GM15510 (cell line): ENCODE data around the gene LCN9.

Experiments used
- POLR2A ChIP-seq: IDR thresholded peaks from 3 replicates; pipeline ENCODE4 v1.6.1; 2011; ENCODE audit warnings: borderline replicate concordance; ENCODE audit not compliant: insufficient read length; ENCODE audit errors: extremely low read depth

LCN9 gene, protein sequence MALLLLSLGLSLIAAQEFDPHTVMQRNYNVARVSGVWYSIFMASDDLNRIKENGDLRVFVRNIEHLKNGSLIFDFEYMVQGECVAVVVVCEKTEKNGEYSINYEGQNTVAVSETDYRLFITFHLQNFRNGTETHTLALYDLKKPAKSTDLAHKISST

DNA sequence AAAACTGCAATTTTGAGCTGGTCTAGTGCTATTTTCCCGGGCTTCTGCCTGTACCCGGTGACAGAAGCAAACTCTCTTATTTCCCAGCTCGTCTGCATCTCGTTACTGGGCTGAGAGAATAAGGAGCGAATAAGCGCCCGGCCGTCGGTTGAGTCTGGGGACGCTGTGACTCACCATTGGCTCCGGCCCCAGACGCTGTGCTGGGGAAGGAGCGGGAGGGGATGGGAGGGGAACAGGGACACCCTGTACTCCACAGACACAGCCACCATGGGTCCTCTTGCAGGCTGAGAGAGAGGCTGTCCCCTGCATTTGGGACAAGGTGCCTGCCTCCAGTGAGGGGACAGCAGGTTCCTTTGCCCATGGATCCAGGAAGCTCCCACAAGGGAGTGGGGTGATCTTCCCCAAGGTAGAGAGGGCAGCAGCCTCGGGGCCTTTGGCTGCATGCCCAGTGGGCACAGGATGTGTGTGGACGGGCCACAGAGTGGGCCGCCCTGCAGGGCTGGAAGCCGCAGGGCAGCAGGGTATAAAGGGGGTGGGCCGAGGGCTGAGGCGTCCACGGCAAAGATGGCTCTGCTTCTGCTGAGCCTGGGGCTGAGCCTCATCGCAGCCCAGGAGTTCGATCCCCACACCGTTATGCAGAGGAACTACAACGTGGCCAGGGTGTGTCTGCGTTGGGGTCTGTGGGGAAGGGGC, at the start of gene LCN9:
Gene LCN9, plus strand, starts transcription at position 552 of the 693 bp plus-strand sequence. Its CDS starts 13 bp downstream, at position 565.
- TF ChIP-seq POLR2A: no peak

DNA sequence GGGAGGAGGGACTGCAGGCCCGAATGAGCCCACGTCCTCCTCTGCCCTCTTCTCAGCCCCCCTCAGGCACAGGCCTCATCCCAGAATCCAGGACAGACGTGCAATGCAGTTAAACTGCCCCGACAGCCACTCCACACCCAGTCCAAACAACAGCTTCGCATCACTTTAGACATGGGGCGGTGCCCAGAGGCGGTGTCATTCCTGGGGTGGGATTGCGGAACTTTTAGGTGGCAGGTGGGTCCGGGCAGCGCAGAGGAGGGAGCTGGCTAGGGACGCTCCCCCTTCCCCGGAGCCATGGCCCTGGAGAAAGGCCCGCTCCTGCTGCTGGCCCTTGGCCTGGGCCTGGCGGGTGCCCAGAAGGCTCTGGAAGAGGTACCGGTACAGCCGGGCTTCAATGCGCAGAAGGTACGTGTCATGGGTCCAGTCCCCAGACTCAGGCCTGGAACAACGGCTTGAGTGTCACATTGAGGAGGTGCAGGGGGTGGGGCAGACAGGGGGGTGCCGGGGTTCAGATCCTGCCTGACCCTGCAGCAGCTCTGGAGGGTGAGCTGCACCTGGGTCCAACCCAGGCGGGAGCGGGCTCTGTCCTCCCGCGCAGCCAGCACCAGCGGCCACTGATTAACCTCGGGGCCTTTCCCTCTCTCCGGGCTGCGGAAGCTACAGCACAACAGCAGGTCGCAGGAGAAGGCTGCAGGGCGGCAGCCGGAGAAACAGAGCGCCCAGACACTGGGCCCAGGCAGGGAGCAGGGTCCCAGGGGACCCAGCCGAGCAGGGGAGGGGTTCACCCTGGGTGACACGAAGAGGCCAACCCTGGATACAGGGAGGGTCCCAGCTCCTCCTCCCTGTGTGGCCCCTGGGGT, 48.9 kb upstream of the LCN9 start:
- TF ChIP-seq POLR2A: no peak

DNA sequence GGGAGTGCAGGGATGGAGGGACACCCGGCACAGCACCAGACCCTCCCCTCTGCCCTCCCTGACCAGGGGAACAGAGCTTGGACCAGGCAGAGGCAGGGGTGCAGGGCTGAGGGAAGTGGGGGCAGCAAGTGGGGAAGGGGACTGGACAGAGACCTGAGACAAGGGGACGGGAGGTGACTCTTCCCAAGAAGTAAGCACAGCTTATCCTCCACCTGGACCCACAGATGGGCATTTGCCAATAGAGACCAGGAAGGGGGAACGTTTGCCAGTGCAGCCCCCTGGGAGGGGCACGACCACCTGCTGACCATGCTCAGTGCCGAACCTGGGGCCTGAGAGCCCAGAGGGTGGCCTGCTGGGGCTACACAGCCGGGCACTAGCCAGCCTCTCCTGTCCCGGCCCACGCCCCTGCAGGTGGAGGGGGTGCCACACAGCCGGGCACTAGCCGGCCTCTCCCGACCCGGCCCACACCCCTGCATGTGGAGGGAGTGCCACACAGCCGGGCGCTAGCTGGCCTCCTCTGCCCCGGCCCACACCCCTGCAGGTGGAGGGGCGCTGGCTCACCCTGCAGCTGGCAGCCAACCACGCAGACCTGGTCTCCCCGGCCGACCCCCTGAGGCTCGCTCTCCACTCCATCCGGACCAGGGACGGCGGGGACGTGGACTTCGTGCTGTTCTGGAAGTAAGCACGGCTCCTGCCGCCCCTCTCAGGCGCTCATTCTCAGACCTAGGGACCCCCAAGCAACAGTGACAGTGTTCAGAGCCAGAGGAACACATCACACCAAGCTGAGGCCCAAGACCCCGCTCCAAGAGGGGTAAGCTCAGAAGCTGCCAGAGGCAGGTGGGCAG, 48.1 kb upstream of the LCN9 start:
- TF ChIP-seq POLR2A: no peak

DNA sequence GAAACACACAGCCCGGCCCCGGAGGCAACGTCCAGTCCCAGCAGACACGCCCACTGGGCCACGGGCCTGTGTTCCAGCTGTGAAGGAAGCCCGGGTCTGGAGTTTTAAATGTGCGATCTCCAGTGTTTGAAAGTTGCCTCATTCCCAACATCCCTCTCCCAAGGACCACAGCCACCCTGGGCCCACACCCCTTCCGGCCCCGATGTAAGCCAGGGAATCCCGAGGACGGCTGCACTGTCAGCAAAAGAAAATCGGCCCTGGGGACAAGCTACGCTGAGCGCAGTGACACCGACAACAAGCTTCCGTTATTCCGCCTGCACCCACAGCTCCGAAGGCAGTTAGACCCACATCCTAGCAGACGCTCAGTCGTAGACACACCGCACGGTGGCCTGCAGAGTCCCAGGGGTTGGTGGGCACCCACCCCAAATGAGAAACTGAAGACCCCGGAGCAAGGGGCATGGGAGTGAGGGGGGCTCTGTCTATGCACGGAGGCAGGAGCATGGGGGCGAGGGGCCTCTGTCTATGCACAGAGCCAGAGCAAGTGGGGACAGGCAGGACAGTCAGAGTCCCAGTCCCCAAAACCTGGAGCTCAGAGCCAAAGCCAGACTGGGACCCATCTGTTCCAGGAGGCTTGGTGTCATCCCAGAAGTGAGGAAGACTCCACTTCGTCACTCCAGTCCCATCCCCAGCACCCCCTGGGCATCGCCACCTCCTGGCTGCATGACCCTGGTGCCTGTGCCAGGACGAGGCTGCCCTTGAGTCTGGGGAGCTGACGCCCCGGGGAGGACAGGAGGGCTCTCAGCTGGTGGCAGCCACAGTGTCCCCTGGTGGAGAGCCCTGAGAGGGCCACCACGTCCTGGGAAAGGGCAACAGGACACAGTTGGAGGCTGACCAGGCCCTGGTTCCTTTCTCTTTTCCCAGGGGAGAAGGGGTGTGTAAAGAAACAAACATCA, 47.2 kb upstream of the LCN9 start:
- no peak for TF ChIP-seq POLR2A

DNA sequence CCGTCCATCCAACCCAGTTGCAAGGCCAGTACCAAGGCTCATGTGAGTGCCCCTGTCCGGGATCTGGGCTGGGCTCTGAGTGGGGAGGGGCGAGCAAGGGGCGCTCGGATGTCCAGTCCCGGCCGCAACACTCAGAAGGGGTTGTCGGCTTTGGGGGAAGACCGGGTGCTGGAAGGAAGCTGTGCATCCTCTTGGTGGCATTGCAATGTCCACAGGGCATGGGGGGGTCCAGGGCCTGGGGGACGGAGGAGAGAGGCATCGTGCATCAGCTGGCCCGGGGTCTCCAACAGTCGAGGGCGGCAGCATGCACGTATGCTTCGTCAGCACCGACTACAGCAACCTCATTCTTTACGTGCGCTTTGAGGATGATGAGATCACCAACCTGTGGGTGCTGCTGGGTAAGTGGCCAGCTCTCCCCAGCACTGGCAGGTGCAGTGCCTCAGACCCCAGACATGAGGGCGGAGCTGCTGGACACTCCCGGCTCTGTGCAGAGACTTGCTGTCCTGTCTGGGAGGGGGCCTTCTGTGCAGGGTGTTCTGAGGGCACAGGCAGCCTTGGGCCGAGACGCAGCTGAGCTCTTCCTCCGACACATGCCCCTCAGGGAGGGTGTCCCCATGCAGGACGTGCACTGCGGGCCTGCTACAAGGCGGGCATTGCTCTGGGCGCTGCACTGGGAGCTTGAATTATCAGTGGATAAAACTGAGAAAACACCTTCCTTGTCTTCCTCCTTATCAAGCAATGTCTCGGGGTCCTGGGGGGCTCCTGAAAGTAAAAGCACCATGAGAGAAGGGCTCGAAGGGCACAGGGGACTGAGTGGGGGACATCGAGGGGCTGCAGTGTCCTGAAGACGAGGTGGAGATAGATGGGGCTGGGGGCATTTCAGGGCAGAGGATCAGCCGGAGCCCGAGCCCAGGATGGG, 46.2 kb upstream of the LCN9 start:
- no peak for TF ChIP-seq POLR2A

DNA sequence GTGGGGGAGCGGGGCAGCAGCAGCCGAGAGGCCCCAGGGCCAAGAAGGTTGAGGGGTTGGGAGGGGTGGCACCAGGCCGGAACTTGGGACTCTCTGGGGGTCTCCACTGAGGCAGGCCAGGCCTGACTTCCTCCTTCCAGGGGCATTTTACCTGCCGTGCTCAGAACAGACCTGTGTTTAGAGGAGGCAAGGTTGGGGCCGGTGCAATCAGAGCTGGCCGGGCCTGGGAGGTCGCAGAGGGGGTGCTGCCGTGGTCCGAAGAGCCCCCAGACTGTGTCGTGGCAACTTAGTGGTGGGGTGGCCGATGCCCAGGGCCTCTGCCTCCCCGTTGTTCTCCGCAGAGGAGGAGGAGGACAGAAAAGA, 45.6 kb upstream of the LCN9 start:
- TF ChIP-seq POLR2A: no peak

DNA sequence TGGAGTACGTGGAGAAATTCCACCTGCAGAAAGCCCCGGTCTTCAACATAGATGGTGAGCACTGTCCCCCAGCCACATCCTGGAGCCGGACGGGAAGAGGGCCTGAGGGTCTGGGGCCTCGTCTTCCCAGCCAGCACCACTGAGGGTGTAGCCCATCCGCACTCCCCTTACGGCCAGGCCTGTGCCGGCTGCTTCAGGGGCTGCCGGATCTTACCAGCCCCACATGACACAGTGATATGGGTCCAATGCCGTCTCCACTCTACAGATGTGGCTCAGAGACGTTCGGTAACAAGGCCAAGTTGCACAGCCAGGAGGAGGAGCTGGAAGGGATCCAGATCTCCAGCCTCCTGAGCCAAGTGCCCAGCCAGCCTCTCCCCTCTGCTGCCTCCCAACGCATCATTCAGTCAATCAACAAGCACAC, 45.1 kb upstream of the LCN9 start:
- TF ChIP-seq POLR2A: no peak

DNA sequence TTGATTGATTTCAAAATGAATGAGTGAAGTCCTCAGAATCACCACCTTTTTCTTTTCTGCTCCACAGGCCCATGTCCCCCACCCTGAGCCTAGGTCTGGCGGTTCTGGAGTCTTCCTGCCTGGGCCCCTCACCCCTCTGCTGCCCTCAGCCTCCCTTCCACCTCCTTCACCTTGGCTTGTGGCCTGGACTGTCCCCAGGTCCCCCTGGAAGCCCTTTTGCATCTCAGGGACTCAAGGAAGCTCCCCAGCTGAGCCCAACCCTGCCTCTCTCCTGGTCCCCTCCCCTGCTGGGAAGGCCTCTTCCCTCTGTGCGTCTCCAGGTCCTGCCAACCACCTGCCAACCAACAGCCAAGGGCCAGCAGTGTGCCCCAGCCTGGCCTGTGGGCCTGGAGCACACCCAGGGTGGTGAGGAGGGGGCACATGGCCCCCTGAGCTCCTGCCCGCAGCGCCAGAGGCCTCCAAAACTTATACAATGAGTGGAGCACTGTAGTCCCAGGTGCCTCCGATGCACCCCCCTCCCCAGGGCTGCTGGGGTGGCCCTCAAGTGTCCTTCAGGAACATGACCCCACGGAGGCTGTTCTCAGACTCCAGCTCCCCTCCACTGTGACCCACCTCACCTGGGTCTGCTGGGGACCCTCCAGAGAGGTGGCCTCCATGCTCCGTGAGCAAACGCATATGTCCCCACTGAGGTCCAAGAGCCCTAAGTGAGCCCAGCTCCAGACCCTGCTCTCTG, 44.1 kb upstream of the LCN9 start:
- TF ChIP-seq POLR2A: no peak

DNA sequence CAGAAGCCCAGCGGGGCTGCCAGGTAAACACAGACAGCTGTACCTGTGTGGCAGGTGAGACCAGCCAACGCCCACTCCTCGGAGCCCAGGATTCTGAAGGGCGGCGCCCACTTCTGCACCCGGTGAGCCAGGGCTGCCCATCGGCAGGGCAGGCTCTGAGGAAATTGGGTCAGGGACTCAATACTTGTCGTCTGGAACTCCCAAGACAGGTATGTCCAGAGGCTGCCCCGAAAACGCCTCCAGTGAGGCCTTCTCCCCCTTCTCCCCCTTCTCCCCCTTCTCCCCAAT, 43.6 kb upstream of the LCN9 start:
- TF ChIP-seq POLR2A: no peak

DNA sequence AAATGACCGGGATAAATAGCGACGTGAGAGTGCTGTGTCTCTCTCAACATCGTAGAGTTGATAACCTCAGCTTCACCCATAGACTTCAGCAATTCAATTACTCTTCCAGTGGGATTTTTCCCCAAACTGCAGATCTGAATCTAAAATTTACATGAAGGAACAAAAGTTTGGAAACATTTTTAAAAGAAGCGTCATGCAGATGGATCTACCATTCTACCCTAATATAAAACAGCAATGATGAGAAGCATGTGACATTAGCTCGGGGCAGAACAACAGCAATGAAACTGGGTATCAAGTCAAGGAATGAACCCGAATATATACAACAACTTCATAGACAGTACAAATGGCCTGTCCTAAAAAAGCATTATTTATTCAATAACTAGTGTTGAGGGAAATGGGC, 42.6 kb upstream of the LCN9 start:
- TF ChIP-seq POLR2A: no peak

DNA sequence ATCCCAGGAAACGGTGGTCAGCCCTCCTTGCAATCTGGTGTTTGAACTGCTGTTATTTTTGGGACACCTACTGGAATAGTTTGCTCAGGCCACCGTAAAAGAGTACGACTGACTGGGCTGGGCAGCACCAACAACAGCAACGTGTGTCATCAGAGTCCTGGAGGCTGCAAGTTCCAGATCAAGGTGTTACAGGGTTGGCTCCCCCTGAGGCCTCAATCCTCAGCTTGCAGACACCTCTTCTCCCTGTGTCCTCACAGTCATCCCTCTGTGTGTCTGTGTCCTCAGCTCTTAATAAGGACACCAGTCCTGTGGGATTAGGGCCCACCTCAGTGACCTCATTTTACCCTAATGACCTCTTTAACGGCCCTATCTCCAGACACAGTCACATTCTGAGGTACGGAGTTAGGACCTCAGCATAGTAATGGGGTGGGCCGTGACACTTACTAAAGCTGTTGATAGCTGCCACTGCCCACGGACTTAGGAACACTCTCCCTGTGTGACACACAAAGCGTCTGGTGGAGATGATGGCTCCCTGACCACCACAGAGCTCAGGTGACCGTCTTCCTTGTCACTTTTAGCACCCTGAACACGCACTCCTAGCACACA, 40.6 kb upstream of the LCN9 start:
- no peak for TF ChIP-seq POLR2A

DNA sequence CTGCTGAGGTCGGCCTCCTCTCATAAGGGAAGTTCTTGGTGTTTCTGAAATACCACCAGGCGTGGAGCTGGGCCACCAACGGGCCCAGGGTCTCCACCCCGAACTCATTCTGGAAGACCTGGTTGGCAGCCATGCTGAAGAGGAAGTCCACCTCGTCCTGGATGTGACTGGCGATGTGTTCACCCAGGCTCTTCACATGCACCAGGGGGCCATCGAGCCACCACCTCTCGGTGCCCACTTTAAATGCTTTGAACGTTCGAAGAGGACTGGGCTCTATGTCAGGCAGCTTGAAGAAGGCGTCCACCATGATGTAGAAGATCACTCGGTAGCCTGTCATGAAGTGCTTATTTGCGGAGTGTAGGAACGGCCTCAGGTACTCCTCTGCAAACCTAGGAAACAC, 38.8 kb upstream of the LCN9 start:
- TF ChIP-seq POLR2A: no peak
